Measurements from ENCODE around the gene ADAMTSL5. TPM values are rescaled to one million over a fixed set of nuclear protein-coding genes. Genes with fewer than 3 reads are reported as not detected.

Gene ADAMTSL5
- total and polyA plus RNA-seq, 2 of the 13 experiments (the other 11 are each of a cell fraction or from before 2014, with no cell fraction given), result 0.60 to 2.7 TPM

DNA sequence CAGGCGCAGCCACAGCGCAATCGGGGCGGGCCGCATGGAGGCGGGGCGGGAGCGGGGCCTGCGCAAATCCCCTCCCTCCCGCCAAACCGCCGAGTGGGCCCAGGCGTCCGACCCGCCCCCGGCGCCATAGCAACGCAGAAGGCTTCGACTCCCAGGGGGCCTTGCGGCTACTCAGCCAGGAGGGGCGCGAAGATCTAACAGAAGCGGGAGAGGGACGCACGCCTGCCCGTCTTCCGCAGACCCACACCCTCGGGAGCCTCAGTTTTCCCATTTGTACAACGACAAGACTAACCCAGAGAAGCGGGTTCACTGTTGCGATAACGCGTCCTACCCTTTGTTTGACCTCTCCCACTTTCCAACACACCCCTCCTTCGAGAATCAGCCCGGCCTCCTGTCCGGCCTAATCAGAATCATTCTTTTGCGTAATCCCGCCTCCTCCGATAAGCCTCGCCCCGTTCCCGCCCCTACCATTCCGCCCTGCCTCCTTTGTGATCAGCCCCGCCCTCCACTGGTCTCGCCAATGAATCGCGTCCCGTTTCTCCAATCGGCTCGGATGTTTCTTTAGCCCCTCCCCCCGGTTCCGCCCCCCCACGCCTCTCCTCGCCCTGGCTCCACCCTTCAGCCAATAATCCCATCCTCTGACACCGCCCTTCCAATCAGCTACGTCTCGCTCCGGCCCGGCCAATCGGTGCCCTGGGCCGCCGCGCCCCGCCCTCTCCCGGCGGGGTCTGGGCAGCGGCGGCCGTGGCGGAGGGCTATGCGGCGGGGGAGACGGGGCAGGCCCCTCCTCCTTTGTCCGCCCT lies 22.3 kb downstream of the ADAMTSL5 start, which contains the start of gene PCSK4 (continued):
- TF ChIP-seq ZNF703 (CRISPR knock-in tag; IDR thresholded peaks at IDR 0.05; ENCODE audit: borderline replicate concordance) (no peak), MAF1 (CRISPR knock-in tag; IDR thresholded peaks at IDR 0.05; ENCODE audit: borderline replicate concordance) (no peak), EP300 (IDR thresholded peaks at IDR 0.05; ENCODE audit: low read depth in 2 of 2, low read length in 2 of 2) (no peak), EP300 (CRISPR knock-in tag; IDR thresholded peaks at IDR 0.05; ENCODE audit: borderline replicate concordance) (no peak), ZNF780A (CRISPR knock-in tag; IDR thresholded peaks at IDR 0.05) (no peak), MTA3 (CRISPR knock-in tag; IDR thresholded peaks at IDR 0.05) (no peak), ZNF383 (CRISPR knock-in tag; IDR thresholded peaks at IDR 0.05; ENCODE audit: borderline replicate concordance) (no peak), ZNF615 (CRISPR knock-in tag; IDR thresholded peaks at IDR 0.05; ENCODE audit: borderline replicate concordance) (no peak), ZC3H4 (CRISPR knock-in tag; IDR thresholded peaks at IDR 0.05; ENCODE audit: borderline replicate concordance) (no peak), CREB1 (IDR thresholded peaks at IDR 0.05) (peak; percentile 40; the same call in 1 of the 2 replicates), CREB1 (CRISPR knock-in tag; IDR thresholded peaks at IDR 0.05) (no peak), RBM22 (optimal IDR thresholded peaks at IDR 0.05; ENCODE audit: low read length) (peak; percentile 89)
- TF ChIP-seq, protein P1, sequence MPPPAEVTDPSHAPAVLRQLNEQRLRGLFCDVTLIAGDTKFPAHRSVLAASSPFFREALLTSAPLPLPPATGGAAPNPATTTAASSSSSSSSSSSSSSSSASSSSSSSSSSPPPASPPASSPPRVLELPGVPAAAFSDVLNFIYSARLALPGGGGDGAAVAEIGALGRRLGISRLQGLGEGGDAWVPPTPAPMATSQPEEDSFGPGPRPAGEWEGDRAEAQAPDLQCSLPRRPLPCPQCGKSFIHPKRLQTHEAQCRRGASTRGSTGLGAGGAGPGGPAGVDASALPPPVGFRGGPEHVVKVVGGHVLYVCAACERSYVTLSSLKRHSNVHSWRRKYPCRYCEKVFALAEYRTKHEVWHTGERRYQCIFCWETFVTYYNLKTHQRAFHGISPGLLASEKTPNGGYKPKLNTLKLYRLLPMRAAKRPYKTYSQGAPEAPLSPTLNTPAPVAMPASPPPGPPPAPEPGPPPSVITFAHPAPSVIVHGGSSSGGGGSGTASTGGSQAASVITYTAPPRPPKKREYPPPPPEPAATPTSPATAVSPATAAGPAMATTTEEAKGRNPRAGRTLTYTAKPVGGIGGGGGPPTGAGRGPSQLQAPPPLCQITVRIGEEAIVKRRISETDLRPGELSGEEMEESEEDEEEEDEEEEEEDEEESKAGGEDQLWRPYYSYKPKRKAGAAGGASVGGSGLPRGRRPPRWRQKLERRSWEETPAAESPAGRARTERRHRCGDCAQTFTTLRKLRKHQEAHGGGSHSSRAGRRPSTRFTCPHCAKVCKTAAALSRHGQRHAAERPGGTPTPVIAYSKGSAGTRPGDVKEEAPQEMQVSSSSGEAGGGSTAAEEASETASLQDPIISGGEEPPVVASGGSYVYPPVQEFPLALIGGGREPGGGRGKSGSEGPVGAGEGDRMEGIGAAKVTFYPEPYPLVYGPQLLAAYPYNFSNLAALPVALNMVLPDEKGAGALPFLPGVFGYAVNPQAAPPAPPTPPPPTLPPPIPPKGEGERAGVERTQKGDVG (CRISPR knock-in tag; IDR thresholded peaks at IDR 0.05; ENCODE audit: borderline replicate concordance), result no peak
- TF ChIP-seq, protein P2, sequence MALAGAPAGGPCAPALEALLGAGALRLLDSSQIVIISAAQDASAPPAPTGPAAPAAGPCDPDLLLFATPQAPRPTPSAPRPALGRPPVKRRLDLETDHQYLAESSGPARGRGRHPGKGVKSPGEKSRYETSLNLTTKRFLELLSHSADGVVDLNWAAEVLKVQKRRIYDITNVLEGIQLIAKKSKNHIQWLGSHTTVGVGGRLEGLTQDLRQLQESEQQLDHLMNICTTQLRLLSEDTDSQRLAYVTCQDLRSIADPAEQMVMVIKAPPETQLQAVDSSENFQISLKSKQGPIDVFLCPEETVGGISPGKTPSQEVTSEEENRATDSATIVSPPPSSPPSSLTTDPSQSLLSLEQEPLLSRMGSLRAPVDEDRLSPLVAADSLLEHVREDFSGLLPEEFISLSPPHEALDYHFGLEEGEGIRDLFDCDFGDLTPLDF (CRISPR knock-in tag; IDR thresholded peaks at IDR 0.05), result peak; percentile 59; the same call in 1 of the 2 replicates
- TF ChIP-seq, protein P3, sequence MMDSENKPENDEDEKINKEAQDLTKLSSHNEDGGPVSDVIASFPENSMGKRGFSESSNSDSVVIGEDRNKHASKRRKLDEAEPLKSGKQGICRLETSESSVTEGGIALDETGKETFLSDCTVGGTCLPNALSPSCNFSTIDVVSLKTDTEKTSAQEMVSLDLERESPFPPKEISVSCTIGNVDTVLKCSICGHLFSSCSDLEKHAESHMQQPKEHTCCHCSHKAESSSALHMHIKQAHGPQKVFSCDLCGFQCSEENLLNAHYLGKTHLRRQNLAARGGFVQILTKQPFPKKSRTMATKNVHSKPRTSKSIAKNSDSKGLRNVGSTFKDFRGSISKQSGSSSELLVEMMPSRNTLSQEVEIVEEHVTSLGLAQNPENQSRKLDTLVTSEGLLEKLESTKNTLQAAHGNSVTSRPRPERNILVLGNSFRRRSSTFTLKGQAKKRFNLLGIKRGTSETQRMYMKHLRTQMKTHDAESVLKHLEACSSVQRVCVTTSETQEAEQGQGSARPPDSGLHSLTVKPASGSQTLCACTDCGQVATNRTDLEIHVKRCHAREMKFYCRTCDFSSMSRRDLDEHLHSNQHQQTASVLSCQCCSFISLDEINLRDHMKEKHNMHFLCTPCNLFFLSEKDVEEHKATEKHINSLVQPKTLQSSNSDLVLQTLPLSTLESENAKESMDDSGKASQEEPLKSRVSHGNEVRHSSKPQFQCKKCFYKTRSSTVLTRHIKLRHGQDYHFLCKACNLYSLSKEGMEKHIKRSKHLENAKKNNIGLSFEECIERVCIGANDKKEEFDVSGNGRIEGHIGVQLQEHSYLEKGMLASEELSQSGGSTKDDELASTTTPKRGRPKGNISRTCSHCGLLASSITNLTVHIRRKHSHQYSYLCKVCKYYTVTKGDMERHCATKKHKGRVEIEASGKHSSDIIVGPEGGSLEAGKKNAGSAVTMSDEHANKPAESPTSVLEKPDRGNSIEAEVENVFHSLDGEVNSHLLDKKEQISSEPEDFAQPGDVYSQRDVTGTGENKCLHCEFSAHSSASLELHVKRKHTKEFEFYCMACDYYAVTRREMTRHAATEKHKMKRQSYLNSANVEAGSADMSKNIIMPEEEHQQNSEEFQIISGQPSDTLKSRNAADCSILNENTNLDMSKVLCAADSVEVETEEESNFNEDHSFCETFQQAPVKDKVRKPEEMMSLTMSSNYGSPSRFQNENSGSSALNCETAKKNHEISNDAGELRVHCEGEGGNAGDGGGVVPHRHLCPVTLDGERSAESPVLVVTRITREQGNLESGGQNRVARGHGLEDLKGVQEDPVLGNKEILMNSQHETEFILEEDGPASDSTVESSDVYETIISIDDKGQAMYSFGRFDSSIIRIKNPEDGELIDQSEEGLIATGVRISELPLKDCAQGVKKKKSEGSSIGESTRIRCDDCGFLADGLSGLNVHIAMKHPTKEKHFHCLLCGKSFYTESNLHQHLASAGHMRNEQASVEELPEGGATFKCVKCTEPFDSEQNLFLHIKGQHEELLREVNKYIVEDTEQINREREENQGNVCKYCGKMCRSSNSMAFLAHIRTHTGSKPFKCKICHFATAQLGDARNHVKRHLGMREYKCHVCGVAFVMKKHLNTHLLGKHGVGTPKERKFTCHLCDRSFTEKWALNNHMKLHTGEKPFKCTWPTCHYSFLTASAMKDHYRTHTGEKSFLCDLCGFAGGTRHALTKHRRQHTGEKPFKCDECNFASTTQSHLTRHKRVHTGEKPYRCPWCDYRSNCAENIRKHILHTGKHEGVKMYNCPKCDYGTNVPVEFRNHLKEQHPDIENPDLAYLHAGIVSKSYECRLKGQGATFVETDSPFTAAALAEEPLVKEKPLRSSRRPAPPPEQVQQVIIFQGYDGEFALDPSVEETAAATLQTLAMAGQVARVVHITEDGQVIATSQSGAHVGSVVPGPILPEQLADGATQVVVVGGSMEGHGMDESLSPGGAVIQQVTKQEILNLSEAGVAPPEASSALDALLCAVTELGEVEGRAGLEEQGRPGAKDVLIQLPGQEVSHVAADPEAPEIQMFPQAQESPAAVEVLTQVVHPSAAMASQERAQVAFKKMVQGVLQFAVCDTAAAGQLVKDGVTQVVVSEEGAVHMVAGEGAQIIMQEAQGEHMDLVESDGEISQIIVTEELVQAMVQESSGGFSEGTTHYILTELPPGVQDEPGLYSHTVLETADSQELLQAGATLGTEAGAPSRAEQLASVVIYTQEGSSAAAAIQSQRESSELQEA (CRISPR knock-in tag; IDR thresholded peaks at IDR 0.05; ENCODE audit: not compliant biosample characterization), result no peak

Measured in HepG2 (cell line).